HG02610 (cell line): ENCODE results near the gene FRMD5.

ENCODE experiments used
- ATAC-seq: cut with Tn5 transposase; IDR thresholded peaks from one replicate; pipeline ENCODE4 v1.9.1; 2021; ENCODE audit warnings: mild to moderate bottlenecking, moderate library complexity; ENCODE audit not compliant: unreplicated experiment

Gene FRMD5

DNA sequence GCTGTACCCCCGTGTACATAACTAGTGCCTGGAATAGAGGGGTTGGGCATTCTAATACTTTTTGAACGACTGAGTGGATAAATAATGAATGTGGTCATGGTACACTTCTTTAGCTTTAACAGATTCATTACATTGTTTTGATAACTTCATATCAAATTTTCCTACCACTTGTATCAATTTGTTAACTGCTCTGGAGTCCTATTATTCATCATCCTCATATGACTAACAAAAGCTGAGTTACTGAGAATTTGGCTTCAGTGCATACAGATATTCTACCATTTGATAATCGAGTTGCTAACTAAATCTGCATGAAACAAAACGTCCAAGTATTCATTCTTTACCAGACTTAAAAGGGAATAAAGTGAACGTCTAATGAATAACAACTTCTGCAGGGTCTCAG, 31.7 kb downstream of the FRMD5 start:
- ATAC-seq, result no peak

DNA sequence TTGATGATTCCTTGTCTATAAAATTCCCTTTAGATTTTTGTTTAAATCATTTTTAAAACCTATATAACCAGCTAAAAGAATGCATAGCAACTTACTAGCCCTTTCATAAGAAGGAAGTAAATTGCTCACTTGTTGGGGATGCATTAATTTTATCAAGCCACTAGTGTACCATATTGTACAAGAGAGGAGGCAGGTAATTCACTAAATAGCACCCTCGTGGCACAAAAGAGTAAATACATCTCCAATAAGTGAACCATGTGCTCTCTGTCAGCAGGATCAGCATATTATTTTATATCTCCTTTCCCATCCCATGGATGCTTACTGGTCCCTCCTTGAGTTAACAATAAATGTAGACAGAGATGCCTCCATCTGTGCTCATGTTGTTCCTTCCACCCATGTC, 34.3 kb downstream of the FRMD5 start:
- ATAC-seq, result no peak

GRCh38 chr15:44159492-44159891, 35.6 kb downstream of the FRMD5 start:
- no peak for ATAC-seq

GRCh38 chr15:44158111-44158510, 37.0 kb downstream of the FRMD5 start:
- ATAC-seq, result no peak

GRCh38 chr15:44157679-44158078, 37.4 kb downstream of the FRMD5 start:
- ATAC-seq, result no peak

- ATAC-seq, result no peak
Measured at GRCh38 chr15:44153352-44153751, 41.7 kb downstream of the FRMD5 start.

GRCh38 chr15:44149224-44149623, 45.8 kb downstream of the FRMD5 start:
- ATAC-seq, result no peak

- no peak for ATAC-seq
Measured at GRCh38 chr15:44148580-44148979, 46.5 kb downstream of the FRMD5 start.

DNA sequence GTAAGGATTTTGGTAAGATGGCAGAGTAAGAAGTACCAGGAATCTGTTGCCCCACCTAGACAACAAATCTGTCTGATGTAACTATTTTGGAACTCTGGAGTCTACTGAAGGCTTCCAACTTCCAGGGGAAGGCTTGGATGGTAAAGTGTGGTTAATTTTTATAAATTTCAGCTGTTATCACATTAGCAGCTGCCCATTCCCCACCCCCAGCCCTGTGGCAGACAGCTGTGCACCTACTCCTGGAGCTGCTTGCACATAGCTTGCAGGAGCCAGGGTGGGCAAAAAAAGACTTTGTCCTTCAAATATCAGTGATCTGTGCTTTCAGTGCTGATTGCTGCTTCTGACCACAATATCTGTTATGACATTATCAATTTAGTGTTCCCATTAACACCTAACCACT, 47.4 kb downstream of the FRMD5 start:
- ATAC-seq, result no peak

GRCh38 chr15:44145495-44145894, 49.6 kb downstream of the FRMD5 start:
- no peak for ATAC-seq

- ATAC-seq, result no peak
Measured at GRCh38 chr15:44144992-44145391, 50.1 kb downstream of the FRMD5 start.

DNA sequence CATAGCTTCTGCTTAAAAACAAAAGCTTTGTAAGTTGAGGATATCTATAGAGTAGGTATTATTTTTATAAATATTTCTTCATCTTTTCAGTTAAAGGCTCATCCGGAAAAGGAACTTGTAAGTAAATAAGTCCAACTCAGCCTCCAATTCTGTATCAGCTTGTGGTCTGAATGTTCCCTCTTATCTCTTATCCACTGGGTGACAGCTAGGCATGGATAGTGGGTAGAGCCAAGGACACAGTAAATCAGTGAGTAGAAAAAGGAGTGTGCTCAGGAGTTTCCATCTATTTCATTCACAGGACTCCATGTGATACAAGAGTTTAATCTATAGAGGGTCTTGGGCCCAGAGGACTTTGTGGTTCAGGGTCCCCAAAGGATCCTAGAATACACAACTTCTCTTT, 50.9 kb downstream of the FRMD5 start:
- no peak for ATAC-seq

GRCh38 chr15:44137750-44138149, 57.3 kb downstream of the FRMD5 start:
- ATAC-seq, result no peak

DNA sequence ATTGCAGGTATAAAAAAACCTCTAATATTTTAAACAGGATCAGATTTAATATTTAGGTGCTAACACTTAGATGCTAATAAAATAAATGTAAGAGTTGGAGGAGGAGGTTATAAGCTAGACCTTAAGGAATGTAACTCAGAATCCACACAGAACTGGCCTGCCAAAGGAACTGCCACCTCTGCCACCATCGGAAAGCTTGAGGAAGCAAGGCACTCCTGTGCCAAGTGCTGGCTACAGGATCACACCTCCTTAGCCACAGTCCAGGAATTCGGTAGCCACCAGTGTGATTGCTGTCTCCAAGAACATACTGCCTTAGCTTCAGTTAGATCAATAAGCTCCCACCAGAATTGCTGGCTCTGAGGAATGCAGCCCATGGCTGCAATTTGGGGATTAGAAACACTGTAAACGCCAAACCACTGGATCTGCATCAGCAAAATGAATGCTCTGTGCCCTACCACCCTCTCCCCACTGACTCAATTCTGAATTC, 58.0 kb downstream of the FRMD5 start:
- ATAC-seq, result no peak

GRCh38 chr15:44132057-44132456, 63.0 kb downstream of the FRMD5 start:
- ATAC-seq, result no peak

GRCh38 chr15:44130778-44131177, 64.3 kb downstream of the FRMD5 start:
- ATAC-seq, result no peak

GRCh38 chr15:44129911-44130310, 65.2 kb downstream of the FRMD5 start:
- ATAC-seq, result no peak

DNA sequence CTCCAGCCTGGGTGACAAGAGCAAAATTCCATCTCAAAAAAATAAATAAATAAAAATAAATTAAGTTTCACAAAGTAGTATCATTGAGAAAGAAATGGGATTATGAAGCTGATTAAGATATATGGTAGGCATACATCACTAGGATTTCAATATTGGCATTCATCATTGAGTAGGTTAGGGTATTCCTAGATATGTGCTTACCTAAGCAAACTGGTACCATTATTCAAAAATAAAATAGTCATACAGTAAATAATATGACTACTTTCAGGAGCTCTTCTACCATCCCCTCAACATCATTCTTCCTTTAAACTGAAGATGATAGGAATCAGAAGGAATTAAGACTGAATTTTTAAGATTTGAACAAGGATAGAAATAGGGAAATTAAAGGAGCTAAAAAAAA, 66.6 kb downstream of the FRMD5 start:
- no peak for ATAC-seq

DNA sequence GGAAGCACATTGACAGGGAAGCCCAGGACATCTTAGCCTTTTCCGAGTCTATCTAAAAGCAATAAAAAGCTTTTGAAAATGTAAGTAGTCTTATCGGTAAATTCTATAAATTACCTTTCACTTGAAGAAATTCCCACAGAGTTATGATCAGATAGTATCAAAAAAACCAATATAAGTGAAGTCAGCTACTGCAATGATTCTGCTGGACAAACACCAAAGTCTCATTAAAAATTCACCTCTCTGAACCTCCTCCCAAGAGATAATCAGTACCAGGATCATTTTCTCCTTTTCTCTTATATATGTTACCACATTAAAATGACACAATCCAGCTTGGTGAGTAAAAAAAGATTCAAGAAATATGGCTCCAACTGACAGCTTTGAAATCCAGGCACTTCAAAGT, 69.2 kb downstream of the FRMD5 start:
- ATAC-seq, result no peak

GRCh38 chr15:44102675-44103254, 92.3 kb downstream of the FRMD5 start:
- ATAC-seq, result no peak

DNA sequence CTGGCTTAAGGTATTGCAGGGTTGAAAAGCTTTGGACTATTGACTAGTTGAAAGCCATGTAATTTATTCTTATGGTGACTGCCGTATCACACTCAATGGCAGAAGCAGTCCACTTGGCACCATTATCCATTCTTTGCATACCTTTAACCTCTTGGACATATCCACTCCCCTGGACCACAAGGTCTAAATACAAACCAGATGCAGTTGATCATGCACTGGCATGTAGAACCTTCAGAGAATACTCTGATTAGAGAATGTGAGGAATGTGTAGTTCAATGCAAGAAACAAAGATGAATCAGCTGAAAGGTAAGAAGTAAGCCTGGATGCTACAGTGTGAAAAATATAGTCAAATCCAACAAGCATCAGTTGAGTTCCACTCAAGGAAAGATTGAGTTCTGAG, 93.1 kb downstream of the FRMD5 start:
- no peak for ATAC-seq

DNA sequence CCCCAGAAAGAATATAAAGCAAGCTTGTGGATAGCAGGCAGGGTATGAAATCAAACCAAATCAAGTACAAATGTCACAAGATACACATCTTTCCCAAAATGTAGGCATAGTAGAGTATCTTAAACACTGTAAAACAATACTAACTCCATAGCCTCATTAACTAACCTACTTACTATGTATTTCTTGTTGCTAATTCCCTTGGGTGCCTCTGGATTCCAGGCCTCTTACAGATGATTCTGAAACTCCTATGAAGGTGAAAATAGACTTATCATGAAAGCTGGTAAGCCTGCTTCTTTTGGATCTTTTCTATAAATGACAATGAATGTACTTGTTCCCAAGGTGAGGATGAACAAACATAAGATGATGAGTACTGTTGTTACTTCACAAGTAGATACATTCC, 93.8 kb downstream of the FRMD5 start:
- ATAC-seq, result no peak

GRCh38 chr15:44099671-44100070, 95.4 kb downstream of the FRMD5 start:
- no peak for ATAC-seq
